Activated CD8-positive, alpha-beta T cell treated with anti-CD3 and anti-CD28 coated beads for 36 hours (primary cell): Measurements from ENCODE around the gene EFCAB11. TPM values are rescaled to one million over a fixed set of nuclear protein-coding genes. Genes with fewer than 3 reads are reported as not detected.

ENCODE experiments used
- ATAC-seq: fragments of 200-7000 bp; cut with Tn5 transposase; one replicate; pipeline ENCODE4 v1.10.0; 2021; ENCODE audit warnings: mild to moderate bottlenecking, moderate library complexity
- CTCF ChIA-PET: fragments of 350-600 bp; sonication (Branson Sonifier 250); formaldehyde crosslinking; loops from one replicate; lab custom pipeline; 2021; ENCODE audit warnings: antibody characterized with exemption; lab: Charles Lee
- POLR2A ChIA-PET: fragments of 350-600 bp; sonication (Branson Sonifier 250); formaldehyde crosslinking; loops from one replicate; lab custom pipeline; 2021; ENCODE audit warnings: antibody characterized with exemption; lab: Charles Lee
- DNase-seq: peaks from one replicate; pipeline ENCODE4 v3.0.0-alpha.2; 2020
- H3K27ac Mint-ChIP-seq: one replicate; pipeline ENCODE4 v1.8.0; 2021; ENCODE audit warnings: mild to moderate bottlenecking, mixed read lengths
- H3K27me3 Mint-ChIP-seq: one replicate; pipeline ENCODE4 v1.8.0; 2021; ENCODE audit warnings: mixed read lengths
- H3K36me3 Mint-ChIP-seq: one replicate; pipeline ENCODE4 v1.8.0; 2021; ENCODE audit warnings: low read depth, mixed read lengths
- H3K4me1 Mint-ChIP-seq: one replicate; pipeline ENCODE4 v1.8.0; 2021; ENCODE audit warnings: low read depth, mixed read lengths
- H3K4me3 Mint-ChIP-seq: one replicate; pipeline ENCODE4 v1.8.0; 2021; ENCODE audit warnings: mild to moderate bottlenecking, moderate library complexity, mixed read lengths
- H3K9me3 Mint-ChIP-seq: one replicate; pipeline ENCODE4 v1.8.0; 2021; ENCODE audit warnings: mixed read lengths
- CTCF ChIP-seq: fragments of 200-600 bp; IDR thresholded peaks from one replicate; pipeline ENCODE4 v1.8.0; 2022; ENCODE audit warnings: antibody characterized with exemption, mild to moderate bottlenecking
- intact Hi-C: fragments of 100-400 bp; cut with micrococcal nuclease; formaldehyde crosslinking; loops from one replicate; pipeline ENCODE4 v1.10.0; 2022
- total RNA-seq, 2 experiments: library from RNA; stranded (reverse); gene quantifications; one replicate each; pipeline ENCODE4 v1.2.3, GENCODE V29; 2021

Gene EFCAB11
- total RNA-seq, 2 experiments from 2014 or later = 6.6 to 8.4 TPM

GRCh38 chr14:89918721-89919120 lies 35.8 kb downstream of the EFCAB11 start:
- TF ChIP-seq CTCF = no peak
- CTCF ChIA-PET = interaction anchor here (1.1 kb wide), 1 partner anchor 892 kb away, joined by 3 read pairs; no protein-coding TSS in a partner anchor
- Mint-ChIP-seq H3K36me3 (no peaks in the 10 kb centered on the region), H3K27me3 (peaks cover 3% of the 10 kb centered on the region), H3K9me3 (no peaks in the 10 kb centered on the region), H3K4me1 (peaks cover 5% of the 10 kb centered on the region), H3K27ac (no peak overlapping the region), H3K4me3 (no peak overlapping the region)
- intact Hi-C loops = loop anchor here (5.0 kb wide), 2 partner anchors 301 to 876 kb away; no protein-coding TSS in a partner anchor
- DNase-seq = no peak
- no peak for ATAC-seq
- POLR2A ChIA-PET = no interaction called here

- CTCF ChIA-PET = interaction anchor here (0.6 to 2.3 kb wide), 17 partner anchors 9 to 1090 kb away, joined by 3 to 13 read pairs (median 3); no protein-coding TSS in a partner anchor
- POLR2A ChIA-PET = no interaction called here
- ATAC-seq (peak; percentile 66), DNase-seq (peak; percentile 77)
- intact Hi-C loops = loop anchor here (5.0 kb wide), 2 partner anchors 298 to 873 kb away; no protein-coding TSS in a partner anchor
- no peak overlapping the region for H3K4me3 Mint-ChIP-seq
- H3K27me3 Mint-ChIP-seq = peaks cover 10% of the 10 kb centered on the region
- peak; percentile 98 for TF ChIP-seq CTCF
- no peak overlapping the region for H3K27ac Mint-ChIP-seq
- H3K36me3 Mint-ChIP-seq = no peaks in the 10 kb centered on the region
- peaks cover 3% of the 10 kb centered on the region for H3K4me1 Mint-ChIP-seq
- H3K9me3 Mint-ChIP-seq = no peaks in the 10 kb centered on the region
Observed at GRCh38 chr14:89915114-89915878, 39.2 kb downstream of the EFCAB11 start.

GRCh38 chr14:89912667-89913211 lies 41.8 kb downstream of the EFCAB11 start:
- H3K36me3 Mint-ChIP-seq = no peaks in the 10 kb centered on the region
- no peaks in the 10 kb centered on the region for H3K9me3 Mint-ChIP-seq
- ChIA-PET CTCF (interaction anchor here (0.7 to 1.2 kb wide), 2 partner anchors 293 to 884 kb away, joined by 3 read pairs; no protein-coding TSS in a partner anchor), POLR2A (no interaction called here)
- no peak for DNase-seq
- H3K27me3 Mint-ChIP-seq = peaks cover 10% of the 10 kb centered on the region
- peaks cover 3% of the 10 kb centered on the region for H3K4me1 Mint-ChIP-seq
- ATAC-seq = no peak
- no peak for TF ChIP-seq CTCF
- H3K27ac Mint-ChIP-seq = no peak overlapping the region
- intact Hi-C loops = loop anchor here (5.0 kb wide), 1 partner anchor 885 kb away; no protein-coding TSS in a partner anchor
- no peak overlapping the region for H3K4me3 Mint-ChIP-seq

GRCh38 chr14:89912221-89912620 lies 42.3 kb downstream of the EFCAB11 start:
- DNase-seq (no peak), ATAC-seq (no peak)
- Mint-ChIP-seq H3K27me3 (peaks cover 10% of the 10 kb centered on the region), H3K4me3 (no peak overlapping the region), H3K9me3 (no peaks in the 10 kb centered on the region), H3K36me3 (no peaks in the 10 kb centered on the region), H3K4me1 (peaks cover 3% of the 10 kb centered on the region), H3K27ac (no peak overlapping the region)
- CTCF ChIA-PET = interaction anchor here (0.7 to 1.8 kb wide), 2 partner anchors 293 to 871 kb away, joined by 3 to 5 read pairs; no protein-coding TSS in a partner anchor
- intact Hi-C loops = loop anchor here (5.0 kb wide), 1 partner anchor 885 kb away; no protein-coding TSS in a partner anchor
- POLR2A ChIA-PET = no interaction called here
- TF ChIP-seq CTCF = no peak
